GM23338 (cell line): ENCODE measurements around the gene TEKT3.

Experiments used
- CREB1 ChIP-seq: fragments of 250-450 bp; sonication (Bioruptor Pico); IDR thresholded peaks from 2 replicates; pipeline ENCODE4 v1.5.0; 2020; ENCODE audit warnings: low read depth, mild to moderate bottlenecking, moderate library complexity
- CTCF ChIP-seq, 2 experiments: fragments of 200-600 bp in 1 of 2; sonication (generic) in 1 of 2; conservative IDR thresholded peaks; 2 replicates each; pipeline versions ENCODE4 v1.5.1 to v1.6.1; 2016 to 2017; ENCODE audit warnings: antibody characterized with exemption in 2 of 2, low read depth in 2 of 2, mild to moderate bottlenecking in 2 of 2, moderate library complexity in 1 of 2
- EZH2 ChIP-seq: fragments of 200-600 bp; sonication (generic); IDR thresholded peaks from one replicate; pipeline ENCODE4 v1.8.0; 2017; ENCODE audit warnings: antibody characterized with exemption, mild to moderate bottlenecking, low read depth; ENCODE audit not compliant: unreplicated experiment
- POLR2AphosphoS5 ChIP-seq: IDR thresholded peaks from 2 replicates; pipeline ENCODE4 v1.6.1; 2016; ENCODE audit warnings: antibody characterized with exemption, low read depth

GRCh38 chr17:15256689-15257088 lies 84.7 kb downstream of the TEKT3 start:
- TF ChIP-seq CTCF (conservative IDR thresholded peaks at IDR 0.05; ENCODE audit: low read depth in 2 of 2) (no peak), POLR2AphosphoS5 (no peak), CREB1 (CRISPR knock-in tag) (no peak), EZH2 (no peak)
